WTC11 (cell line): ENCODE data around the gene ATG16L1. TPM values are rescaled to one million over a fixed set of nuclear protein-coding genes. Genes with fewer than 3 reads are reported as not detected.

Experiments
- ATAC-seq: fragments of 200-7000 bp; cut with Tn5 transposase; 2 replicates; pipeline ENCODE4 v1.10.0; 2021; ENCODE audit warnings: mild to moderate bottlenecking, moderate library complexity
- CTCF ChIA-PET: fragments of 300-600 bp; sonication (Branson Sonifier 250); formaldehyde crosslinking; loops from one replicate; lab custom pipeline; 2021; ENCODE audit warnings: antibody characterized with exemption; lab: Charles Lee
- POLR2A ChIA-PET: fragments of 350-600 bp; sonication (Branson Sonifier 250); formaldehyde crosslinking; loops from one replicate; lab custom pipeline; 2021; ENCODE audit warnings: antibody characterized with exemption; lab: Charles Lee
- DNase-seq: peaks from one replicate; pipeline ENCODE4 v3.0.0; 2021; ENCODE audit warnings: low spot score
- H3K27ac Mint-ChIP-seq: 2 replicates; pipeline ENCODE4 v1.8.0; 2021; ENCODE audit warnings: mixed read lengths
- H3K27me3 Mint-ChIP-seq: 2 replicates; pipeline ENCODE4 v1.8.0; 2021; ENCODE audit warnings: low read depth, mild to moderate bottlenecking, moderate library complexity, mixed read lengths
- H3K36me3 Mint-ChIP-seq: 2 replicates; pipeline ENCODE4 v1.8.0; 2021; ENCODE audit warnings: mixed read lengths
- H3K4me1 Mint-ChIP-seq: 2 replicates; pipeline ENCODE4 v1.8.0; 2022; ENCODE audit warnings: mixed read lengths
- H3K4me3 Mint-ChIP-seq: 2 replicates; pipeline ENCODE4 v1.8.0; 2021; ENCODE audit warnings: mild to moderate bottlenecking, moderate library complexity, mixed read lengths
- H3K9me3 Mint-ChIP-seq: 2 replicates; pipeline ENCODE4 v1.8.0; 2021; ENCODE audit warnings: mixed read lengths
- AR ChIP-seq: fragments of 250-450 bp; sonication (Bioruptor Pico); IDR thresholded peaks from 2 replicates; pipeline ENCODE4 v1.9.0; 2021; ENCODE audit warnings: mild to moderate bottlenecking
- ATF6 ChIP-seq: sonication (generic); formaldehyde crosslinking; IDR thresholded peaks from 2 replicates; pipeline ENCODE4 v1.8.1; 2023; ENCODE audit warnings: mild to moderate bottlenecking, missing genetic modification reagents
- CREB1 ChIP-seq: sonication (generic); formaldehyde crosslinking; IDR thresholded peaks from 2 replicates; pipeline ENCODE4 v1.8.0; 2023; ENCODE audit warnings: mild to moderate bottlenecking, missing genetic modification reagents
- FOXK1 ChIP-seq: sonication (generic); formaldehyde crosslinking; IDR thresholded peaks from 2 replicates; pipeline ENCODE4 v1.8.0; 2022; ENCODE audit warnings: mild to moderate bottlenecking, moderate library complexity, missing genetic modification reagents
- GABPB1 ChIP-seq: sonication (generic); formaldehyde crosslinking; IDR thresholded peaks from 2 replicates; pipeline ENCODE4 v1.8.1; 2023; ENCODE audit warnings: mild to moderate bottlenecking, missing genetic modification reagents
- KAT7 ChIP-seq: sonication (generic); formaldehyde crosslinking; IDR thresholded peaks from 2 replicates; pipeline ENCODE4 v1.8.1; 2023; ENCODE audit warnings: missing genetic modification reagents, mild to moderate bottlenecking, borderline replicate concordance
- NFE2L1 ChIP-seq: sonication (generic); formaldehyde crosslinking; IDR thresholded peaks from 2 replicates; pipeline ENCODE4 v1.8.1; 2023; ENCODE audit warnings: missing genetic modification reagents
- NR2C2 ChIP-seq: sonication (generic); formaldehyde crosslinking; IDR thresholded peaks from 2 replicates; pipeline ENCODE4 v1.8.0; 2022; ENCODE audit warnings: mild to moderate bottlenecking, missing genetic modification reagents
- OVOL2 ChIP-seq: fragments of 250-450 bp; sonication (Bioruptor Pico); IDR thresholded peaks from 2 replicates; pipeline ENCODE4 v1.9.0; 2021; ENCODE audit warnings: mild to moderate bottlenecking, borderline replicate concordance
- SMAD4 ChIP-seq: sonication (generic); formaldehyde crosslinking; IDR thresholded peaks from 2 replicates; pipeline ENCODE4 v1.8.0; 2022; ENCODE audit warnings: mild to moderate bottlenecking, missing genetic modification reagents
- ZMAT4 ChIP-seq: fragments of 250-450 bp; sonication (Bioruptor Pico); IDR thresholded peaks from 2 replicates; pipeline ENCODE4 v1.9.0; 2021; ENCODE audit warnings: mild to moderate bottlenecking
- ZNF671 ChIP-seq: fragments of 250-450 bp; sonication (Bioruptor Pico); IDR thresholded peaks from 2 replicates; pipeline ENCODE4 v1.8.0; 2021; ENCODE audit warnings: mild to moderate bottlenecking
- total RNA-seq: library from RNA; stranded (reverse); gene quantifications from 3 replicates; pipeline ENCODE4 v1.2.3, GENCODE V29; 2021
- TF ChIP-seq, protein P1 (sequence below): sonication (generic); formaldehyde crosslinking; IDR thresholded peaks from 2 replicates; pipeline ENCODE4 v1.8.0; 2022; ENCODE audit warnings: mild to moderate bottlenecking, missing genetic modification reagents
- TF ChIP-seq, protein P2 (sequence below): fragments of 250-450 bp; sonication (Bioruptor Pico); IDR thresholded peaks from 2 replicates; pipeline ENCODE4 v1.8.0; 2021; ENCODE audit warnings: mild to moderate bottlenecking
- TF ChIP-seq, protein P3 (sequence below): sonication (generic); formaldehyde crosslinking; IDR thresholded peaks from 2 replicates; pipeline ENCODE4 v1.8.1; 2022; ENCODE audit warnings: low read depth, missing genetic modification reagents, borderline replicate concordance
- TF ChIP-seq, protein P4 (sequence below): sonication (generic); formaldehyde crosslinking; IDR thresholded peaks from 2 replicates; pipeline ENCODE4 v1.8.1; 2022; ENCODE audit warnings: mild to moderate bottlenecking, missing genetic modification reagents, moderate library complexity, borderline replicate concordance

The ATG16L1 gene
- total RNA-seq, 1 experiment from 2014 or later, result 31.8 TPM

GRCh38 chr2:233203060-233203459 is 48.4 kb upstream of the ATG16L1 start:
- H3K36me3 Mint-ChIP-seq, result peaks cover 22% of the 10 kb centered on the region
- peaks cover 26% of the 10 kb centered on the region for H3K27me3 Mint-ChIP-seq
- CTCF ChIA-PET, result no interaction called here
- no peak overlapping the region for H3K27ac Mint-ChIP-seq
- POLR2A ChIA-PET, result no interaction called here
- ATAC-seq, result no peak
- peaks cover 10% of the 10 kb centered on the region for H3K4me1 Mint-ChIP-seq
- TF ChIP-seq ATF6 (no peak), NFE2L1 (CRISPR knock-in tag) (no peak), ZNF671 (CRISPR knock-in tag) (no peak), NR2C2 (no peak), OVOL2 (CRISPR knock-in tag) (no peak), ZMAT4 (no peak)
- TF ChIP-seq, protein P1, sequence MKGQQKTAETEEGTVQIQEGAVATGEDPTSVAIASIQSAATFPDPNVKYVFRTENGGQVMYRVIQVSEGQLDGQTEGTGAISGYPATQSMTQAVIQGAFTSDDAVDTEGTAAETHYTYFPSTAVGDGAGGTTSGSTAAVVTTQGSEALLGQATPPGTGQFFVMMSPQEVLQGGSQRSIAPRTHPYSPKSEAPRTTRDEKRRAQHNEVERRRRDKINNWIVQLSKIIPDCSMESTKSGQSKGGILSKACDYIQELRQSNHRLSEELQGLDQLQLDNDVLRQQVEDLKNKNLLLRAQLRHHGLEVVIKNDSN (CRISPR knock-in tag), result no peak
- no peak overlapping the region for H3K4me3 Mint-ChIP-seq
- peaks cover 17% of the 10 kb centered on the region for H3K9me3 Mint-ChIP-seq
- DNase-seq, result no peak

- H3K4me3 Mint-ChIP-seq, result no peak overlapping the region
- POLR2A ChIA-PET, result no interaction called here
- no peak for DNase-seq
- peaks cover 22% of the 10 kb centered on the region for H3K36me3 Mint-ChIP-seq
- H3K9me3 Mint-ChIP-seq, result peaks cover 17% of the 10 kb centered on the region
- CTCF ChIA-PET, result no interaction called here
- peaks cover 24% of the 10 kb centered on the region for H3K4me1 Mint-ChIP-seq
- peak overlapping the region; percentile 36; the same call in 1 of the 2 replicates for H3K27ac Mint-ChIP-seq
- H3K27me3 Mint-ChIP-seq, result peaks cover 26% of the 10 kb centered on the region
- no peak for ATAC-seq
- TF ChIP-seq FOXK1 (CRISPR knock-in tag), result no peak
- TF ChIP-seq, protein P2, sequence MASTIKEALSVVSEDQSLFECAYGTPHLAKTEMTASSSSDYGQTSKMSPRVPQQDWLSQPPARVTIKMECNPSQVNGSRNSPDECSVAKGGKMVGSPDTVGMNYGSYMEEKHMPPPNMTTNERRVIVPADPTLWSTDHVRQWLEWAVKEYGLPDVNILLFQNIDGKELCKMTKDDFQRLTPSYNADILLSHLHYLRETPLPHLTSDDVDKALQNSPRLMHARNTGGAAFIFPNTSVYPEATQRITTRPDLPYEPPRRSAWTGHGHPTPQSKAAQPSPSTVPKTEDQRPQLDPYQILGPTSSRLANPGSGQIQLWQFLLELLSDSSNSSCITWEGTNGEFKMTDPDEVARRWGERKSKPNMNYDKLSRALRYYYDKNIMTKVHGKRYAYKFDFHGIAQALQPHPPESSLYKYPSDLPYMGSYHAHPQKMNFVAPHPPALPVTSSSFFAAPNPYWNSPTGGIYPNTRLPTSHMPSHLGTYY (CRISPR knock-in tag), result no peak
Measured at GRCh38 chr2:233204286-233204936, 47.1 kb upstream of the ATG16L1 start.

DNA sequence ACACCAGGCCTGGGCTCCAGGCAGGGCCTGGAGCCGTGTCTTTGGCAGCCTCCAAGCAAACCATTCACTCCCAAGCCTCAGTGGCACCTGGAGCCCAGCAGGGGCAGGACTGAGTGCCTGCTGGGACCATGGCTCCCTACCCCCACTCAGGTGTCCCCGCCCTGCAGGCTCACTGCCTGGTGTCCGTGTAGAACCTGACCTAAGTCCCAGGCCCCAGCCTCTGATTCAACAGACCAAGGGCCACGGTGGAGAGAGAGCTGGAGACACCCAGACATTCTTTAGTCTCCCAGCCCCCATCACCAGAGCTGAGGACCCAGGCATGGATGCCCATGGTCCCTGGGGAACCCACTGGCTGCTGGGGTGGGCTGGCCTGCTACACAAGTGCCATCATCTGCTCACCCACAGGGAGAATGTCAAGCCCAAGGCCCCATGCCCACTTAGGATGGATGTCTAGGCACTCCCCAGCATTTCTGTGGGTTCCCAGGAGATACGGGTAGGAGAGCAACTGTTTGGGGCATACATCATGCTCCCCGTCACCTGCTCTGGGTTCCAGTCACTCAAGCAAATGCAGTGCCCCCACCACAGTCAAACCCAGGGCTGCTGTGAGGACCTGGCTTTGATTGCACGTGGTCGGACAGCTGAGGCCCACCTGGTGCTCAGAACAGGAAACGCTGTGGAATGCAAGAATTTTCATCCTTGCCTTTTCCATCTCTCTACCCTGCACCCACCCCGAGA is 42.9 kb upstream of the ATG16L1 start:
- CTCF ChIA-PET, result interaction anchor here (1.1 to 2.0 kb wide), 3 partner anchors 109 to 180 kb away, joined by 4 to 9 read pairs (median 4); no protein-coding TSS in a partner anchor
- ATAC-seq, result no peak
- POLR2A ChIA-PET, result no interaction called here
- Mint-ChIP-seq H3K9me3 (peaks cover 5% of the 10 kb centered on the region), H3K4me1 (peaks cover 41% of the 10 kb centered on the region), H3K36me3 (peaks cover 9% of the 10 kb centered on the region), H3K27ac (peak overlapping the region; percentile 95; the same call in 1 of the 2 replicates), H3K4me3 (peak overlapping the region; percentile 33; the same call in 1 of the 2 replicates), H3K27me3 (peaks cover 4% of the 10 kb centered on the region)
- DNase-seq, result no peak
- TF ChIP-seq GABPB1, result no peak
- TF ChIP-seq SMAD4 (CRISPR knock-in tag), result no peak
- no peak for TF ChIP-seq AR
- TF ChIP-seq, protein P3, sequence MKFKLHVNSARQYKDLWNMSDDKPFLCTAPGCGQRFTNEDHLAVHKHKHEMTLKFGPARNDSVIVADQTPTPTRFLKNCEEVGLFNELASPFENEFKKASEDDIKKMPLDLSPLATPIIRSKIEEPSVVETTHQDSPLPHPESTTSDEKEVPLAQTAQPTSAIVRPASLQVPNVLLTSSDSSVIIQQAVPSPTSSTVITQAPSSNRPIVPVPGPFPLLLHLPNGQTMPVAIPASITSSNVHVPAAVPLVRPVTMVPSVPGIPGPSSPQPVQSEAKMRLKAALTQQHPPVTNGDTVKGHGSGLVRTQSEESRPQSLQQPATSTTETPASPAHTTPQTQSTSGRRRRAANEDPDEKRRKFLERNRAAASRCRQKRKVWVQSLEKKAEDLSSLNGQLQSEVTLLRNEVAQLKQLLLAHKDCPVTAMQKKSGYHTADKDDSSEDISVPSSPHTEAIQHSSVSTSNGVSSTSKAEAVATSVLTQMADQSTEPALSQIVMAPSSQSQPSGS (CRISPR knock-in tag), result no peak
- no peak for TF ChIP-seq CREB1
- TF ChIP-seq KAT7, result no peak
- TF ChIP-seq, protein P4, sequence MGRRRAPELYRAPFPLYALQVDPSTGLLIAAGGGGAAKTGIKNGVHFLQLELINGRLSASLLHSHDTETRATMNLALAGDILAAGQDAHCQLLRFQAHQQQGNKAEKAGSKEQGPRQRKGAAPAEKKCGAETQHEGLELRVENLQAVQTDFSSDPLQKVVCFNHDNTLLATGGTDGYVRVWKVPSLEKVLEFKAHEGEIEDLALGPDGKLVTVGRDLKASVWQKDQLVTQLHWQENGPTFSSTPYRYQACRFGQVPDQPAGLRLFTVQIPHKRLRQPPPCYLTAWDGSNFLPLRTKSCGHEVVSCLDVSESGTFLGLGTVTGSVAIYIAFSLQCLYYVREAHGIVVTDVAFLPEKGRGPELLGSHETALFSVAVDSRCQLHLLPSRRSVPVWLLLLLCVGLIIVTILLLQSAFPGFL (CRISPR knock-in tag), result no peak
